ENCODE data around the gene ACOT9. TPM values are rescaled to one million over a fixed set of nuclear protein-coding genes. Genes with fewer than 3 reads are reported as not detected.

Gene ACOT9
- total and polyA plus RNA-seq, 10 of the 15 experiments (the other 5 are each of a cell fraction or from before 2014, with no cell fraction given), result 17.4 to 42.5 (median 23.3) TPM

DNA sequence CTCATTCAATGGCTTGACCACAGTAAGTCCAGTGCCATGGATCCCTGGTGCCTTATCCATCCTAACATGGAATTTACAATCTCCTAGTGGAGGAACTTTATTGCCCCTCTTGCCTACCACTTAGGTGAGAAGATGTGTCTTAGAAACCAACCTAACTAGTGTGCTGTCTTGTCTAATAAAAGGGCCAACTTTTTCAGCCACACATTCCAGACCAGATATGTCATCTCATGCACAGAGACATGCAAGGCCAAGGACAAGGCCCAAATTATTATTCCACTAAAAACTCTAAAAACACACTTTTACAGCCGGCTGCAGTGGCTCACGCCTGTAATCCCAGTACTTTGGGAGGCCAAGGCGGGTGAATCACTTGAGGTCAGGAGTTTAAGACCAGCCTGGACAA is 86.4 kb downstream of the ACOT9 start:
- H3K4me3 ChIP-seq, result no peak overlapping the region
- DNase-seq (ENCODE audit: low read depth, low spot score) (no peak), ATAC-seq (no peak), FAIRE-seq (no peak)
- H3K4me1 ChIP-seq (ENCODE audit: control insufficient read depth, insufficient read depth, low read length), result peaks cover under 1% of the 10 kb centered on the region; the same call in 1 of the 2 replicates
- H2AFZ ChIP-seq (ENCODE audit: control insufficient read depth, low read depth, low read length), result no peak overlapping the region
- intact Hi-C loops (cut with micrococcal nuclease; ENCODE audit: unreplicated experiment) (no loop called here), in situ Hi-C loops (cut with MboI) (no loop called here)
- no peak overlapping the region for H3K4me2 ChIP-seq (ENCODE audit: control insufficient read depth, insufficient read depth)
- ChIA-PET CTCF (no interaction called here), POLR2A (no interaction called here), RAD21 (ENCODE audit: unreplicated experiment) (no interaction called here), SMC1A (ENCODE audit: uncharacterized antibody, unreplicated experiment) (no interaction called here)
- H4K20me1 ChIP-seq (ENCODE audit: control insufficient read depth, insufficient read depth), result no peaks in the 10 kb centered on the region
- H3K79me2 ChIP-seq (ENCODE audit: control insufficient read depth, insufficient read depth, low read length), result no peaks in the 10 kb centered on the region
- H3K27me3 ChIP-seq (replicated peaks in 1 of 2; ENCODE audit: control insufficient read depth in 2 of 2, insufficient read depth in 2 of 2, low read length in 1 of 2), result no peaks in the 10 kb centered on the region
- WGBS (ENCODE audit: insufficient coverage, insufficient replicate concordance, low lambda C conversion rate, missing lambda C conversion rate), result 22% methylated on average over 3 of the region's 3 CpGs
- no peaks in the 10 kb centered on the region for H3K36me3 ChIP-seq (ENCODE audit: control insufficient read depth in 2 of 2, insufficient read depth in 2 of 2, low read length in 1 of 2)
- no peak overlapping the region for H3K9ac ChIP-seq (ENCODE audit: control insufficient read depth, insufficient read depth, low read length)
- no peak overlapping the region for H3K27ac ChIP-seq (ENCODE audit: control insufficient read depth, insufficient read depth)
- BruUV-seq (replicated peaks), result no TSS peak
- no peaks in the 10 kb centered on the region for H3K9me3 ChIP-seq (replicated peaks; ENCODE audit: control insufficient read depth, insufficient read depth, low read length)
- TF ChIP-seq, protein P1, sequence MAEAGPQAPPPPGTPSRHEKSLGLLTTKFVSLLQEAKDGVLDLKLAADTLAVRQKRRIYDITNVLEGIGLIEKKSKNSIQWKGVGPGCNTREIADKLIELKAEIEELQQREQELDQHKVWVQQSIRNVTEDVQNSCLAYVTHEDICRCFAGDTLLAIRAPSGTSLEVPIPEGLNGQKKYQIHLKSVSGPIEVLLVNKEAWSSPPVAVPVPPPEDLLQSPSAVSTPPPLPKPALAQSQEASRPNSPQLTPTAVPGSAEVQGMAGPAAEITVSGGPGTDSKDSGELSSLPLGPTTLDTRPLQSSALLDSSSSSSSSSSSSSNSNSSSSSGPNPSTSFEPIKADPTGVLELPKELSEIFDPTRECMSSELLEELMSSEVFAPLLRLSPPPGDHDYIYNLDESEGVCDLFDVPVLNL (IDR thresholded peaks at IDR 0.05; ENCODE audit: low read depth, low read length), result no peak
- TF ChIP-seq KDM1A (IDR thresholded peaks at IDR 0.05; ENCODE audit: borderline replicate concordance), result no peak
- TF ChIP-seq STAT3 (IDR thresholded peaks at IDR 0.05; ENCODE audit: low read depth, low read length), result no peak
- TF ChIP-seq RFX5 (IDR thresholded peaks at IDR 0.05; ENCODE audit: low read depth, low read length), result no peak
- TF ChIP-seq, protein P2, sequence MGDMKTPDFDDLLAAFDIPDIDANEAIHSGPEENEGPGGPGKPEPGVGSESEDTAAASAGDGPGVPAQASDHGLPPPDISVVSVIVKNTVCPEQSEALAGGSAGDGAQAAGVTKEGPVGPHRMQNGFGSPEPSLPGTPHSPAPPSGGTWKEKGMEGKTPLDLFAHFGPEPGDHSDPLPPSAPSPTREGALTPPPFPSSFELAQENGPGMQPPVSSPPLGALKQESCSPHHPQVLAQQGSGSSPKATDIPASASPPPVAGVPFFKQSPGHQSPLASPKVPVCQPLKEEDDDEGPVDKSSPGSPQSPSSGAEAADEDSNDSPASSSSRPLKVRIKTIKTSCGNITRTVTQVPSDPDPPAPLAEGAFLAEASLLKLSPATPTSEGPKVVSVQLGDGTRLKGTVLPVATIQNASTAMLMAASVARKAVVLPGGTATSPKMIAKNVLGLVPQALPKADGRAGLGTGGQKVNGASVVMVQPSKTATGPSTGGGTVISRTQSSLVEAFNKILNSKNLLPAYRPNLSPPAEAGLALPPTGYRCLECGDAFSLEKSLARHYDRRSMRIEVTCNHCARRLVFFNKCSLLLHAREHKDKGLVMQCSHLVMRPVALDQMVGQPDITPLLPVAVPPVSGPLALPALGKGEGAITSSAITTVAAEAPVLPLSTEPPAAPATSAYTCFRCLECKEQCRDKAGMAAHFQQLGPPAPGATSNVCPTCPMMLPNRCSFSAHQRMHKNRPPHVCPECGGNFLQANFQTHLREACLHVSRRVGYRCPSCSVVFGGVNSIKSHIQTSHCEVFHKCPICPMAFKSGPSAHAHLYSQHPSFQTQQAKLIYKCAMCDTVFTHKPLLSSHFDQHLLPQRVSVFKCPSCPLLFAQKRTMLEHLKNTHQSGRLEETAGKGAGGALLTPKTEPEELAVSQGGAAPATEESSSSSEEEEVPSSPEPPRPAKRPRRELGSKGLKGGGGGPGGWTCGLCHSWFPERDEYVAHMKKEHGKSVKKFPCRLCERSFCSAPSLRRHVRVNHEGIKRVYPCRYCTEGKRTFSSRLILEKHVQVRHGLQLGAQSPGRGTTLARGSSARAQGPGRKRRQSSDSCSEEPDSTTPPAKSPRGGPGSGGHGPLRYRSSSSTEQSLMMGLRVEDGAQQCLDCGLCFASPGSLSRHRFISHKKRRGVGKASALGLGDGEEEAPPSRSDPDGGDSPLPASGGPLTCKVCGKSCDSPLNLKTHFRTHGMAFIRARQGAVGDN (IDR thresholded peaks at IDR 0.05), result no peak
- TF ChIP-seq, protein P3, sequence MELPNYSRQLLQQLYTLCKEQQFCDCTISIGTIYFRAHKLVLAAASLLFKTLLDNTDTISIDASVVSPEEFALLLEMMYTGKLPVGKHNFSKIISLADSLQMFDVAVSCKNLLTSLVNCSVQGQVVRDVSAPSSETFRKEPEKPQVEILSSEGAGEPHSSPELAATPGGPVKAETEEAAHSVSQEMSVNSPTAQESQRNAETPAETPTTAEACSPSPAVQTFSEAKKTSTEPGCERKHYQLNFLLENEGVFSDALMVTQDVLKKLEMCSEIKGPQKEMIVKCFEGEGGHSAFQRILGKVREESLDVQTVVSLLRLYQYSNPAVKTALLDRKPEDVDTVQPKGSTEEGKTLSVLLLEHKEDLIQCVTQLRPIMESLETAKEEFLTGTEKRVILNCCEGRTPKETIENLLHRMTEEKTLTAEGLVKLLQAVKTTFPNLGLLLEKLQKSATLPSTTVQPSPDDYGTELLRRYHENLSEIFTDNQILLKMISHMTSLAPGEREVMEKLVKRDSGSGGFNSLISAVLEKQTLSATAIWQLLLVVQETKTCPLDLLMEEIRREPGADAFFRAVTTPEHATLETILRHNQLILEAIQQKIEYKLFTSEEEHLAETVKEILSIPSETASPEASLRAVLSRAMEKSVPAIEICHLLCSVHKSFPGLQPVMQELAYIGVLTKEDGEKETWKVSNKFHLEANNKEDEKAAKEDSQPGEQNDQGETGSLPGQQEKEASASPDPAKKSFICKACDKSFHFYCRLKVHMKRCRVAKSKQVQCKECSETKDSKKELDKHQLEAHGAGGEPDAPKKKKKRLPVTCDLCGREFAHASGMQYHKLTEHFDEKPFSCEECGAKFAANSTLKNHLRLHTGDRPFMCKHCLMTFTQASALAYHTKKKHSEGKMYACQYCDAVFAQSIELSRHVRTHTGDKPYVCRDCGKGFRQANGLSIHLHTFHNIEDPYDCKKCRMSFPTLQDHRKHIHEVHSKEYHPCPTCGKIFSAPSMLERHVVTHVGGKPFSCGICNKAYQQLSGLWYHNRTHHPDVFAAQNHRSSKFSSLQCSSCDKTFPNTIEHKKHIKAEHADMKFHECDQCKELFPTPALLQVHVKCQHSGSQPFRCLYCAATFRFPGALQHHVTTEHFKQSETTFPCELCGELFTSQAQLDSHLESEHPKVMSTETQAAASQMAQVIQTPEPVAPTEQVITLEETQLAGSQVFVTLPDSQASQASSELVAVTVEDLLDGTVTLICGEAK (IDR thresholded peaks at IDR 0.05; ENCODE audit: borderline replicate concordance), result no peak
- TF ChIP-seq KLF5 (IDR thresholded peaks at IDR 0.05; ENCODE audit: partially characterized antibody), result no peak
- no peak for TF ChIP-seq NR2C2 (IDR thresholded peaks at IDR 0.05; ENCODE audit: borderline replicate concordance, control insufficient read depth, insufficient read length, low read depth)
- no peak for TF ChIP-seq NRF1 (conservative IDR thresholded peaks at IDR 0.05; ENCODE audit: low read depth, low read length)
- no peak for TF ChIP-seq POU2F2 (IDR thresholded peaks at IDR 0.05; ENCODE audit: borderline replicate concordance, low read depth, low read length)
- no peak for TF ChIP-seq BACH1 (IDR thresholded peaks at IDR 0.05; ENCODE audit: borderline replicate concordance)
- TF ChIP-seq ZNF217 (IDR thresholded peaks at IDR 0.05), result no peak
- TF ChIP-seq ZNF274 (IDR thresholded peaks at IDR 0.05; ENCODE audit: insufficient read depth, insufficient read length), result no peak
- no peak for TF ChIP-seq ZNF207 (IDR thresholded peaks at IDR 0.05; ENCODE audit: borderline replicate concordance)
- TF ChIP-seq CEBPB (IDR thresholded peaks at IDR 0.05; ENCODE audit: borderline replicate concordance in 1 of 2, low read depth in 2 of 2, low read length in 2 of 2), result no peak

Measured in GM12878 (cell line).